ENCODE results near the gene CTNND2. TPM values are rescaled to one million over a fixed set of nuclear protein-coding genes. Genes with fewer than 3 reads are reported as not detected.

The CTNND2 gene
- total RNA-seq, 1 donor from 2014 or later, result 143 TPM

DNA sequence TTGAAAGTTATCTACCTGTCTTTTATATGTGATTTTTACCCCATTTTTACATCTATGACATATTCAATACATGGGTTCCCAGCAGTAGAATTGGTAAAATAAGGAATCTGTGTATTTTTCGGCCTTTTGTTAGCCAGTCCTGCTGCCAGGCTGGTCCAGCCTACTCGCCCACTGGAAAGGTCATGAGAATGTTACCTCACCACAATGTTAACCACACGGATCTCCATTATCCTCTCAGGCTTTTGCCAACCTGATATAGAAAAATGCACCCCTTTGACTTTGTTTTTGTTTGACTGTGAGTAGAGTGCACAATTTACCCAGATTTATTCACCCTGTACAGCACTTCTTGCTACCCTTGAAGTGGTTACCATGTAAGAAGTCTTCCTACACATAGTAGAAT lies 167.2 kb downstream of the CTNND2 start:
- Mint-ChIP-seq H3K27me3 (no peaks in the 10 kb centered on the region), H3K4me1 (ENCODE audit: low read depth) (peaks cover 19% of the 10 kb centered on the region), H3K9me3 (ENCODE audit: low read depth) (peaks cover 9% of the 10 kb centered on the region), H3K36me3 (ENCODE audit: insufficient read depth) (peaks cover 18% of the 10 kb centered on the region), H3K4me3 (ENCODE audit: low read depth) (no peak overlapping the region), H3K27ac (no peak overlapping the region)
- DNase-seq (ENCODE audit: low spot score, unreplicated experiment), result no peak
- TF ChIP-seq, protein P1, sequence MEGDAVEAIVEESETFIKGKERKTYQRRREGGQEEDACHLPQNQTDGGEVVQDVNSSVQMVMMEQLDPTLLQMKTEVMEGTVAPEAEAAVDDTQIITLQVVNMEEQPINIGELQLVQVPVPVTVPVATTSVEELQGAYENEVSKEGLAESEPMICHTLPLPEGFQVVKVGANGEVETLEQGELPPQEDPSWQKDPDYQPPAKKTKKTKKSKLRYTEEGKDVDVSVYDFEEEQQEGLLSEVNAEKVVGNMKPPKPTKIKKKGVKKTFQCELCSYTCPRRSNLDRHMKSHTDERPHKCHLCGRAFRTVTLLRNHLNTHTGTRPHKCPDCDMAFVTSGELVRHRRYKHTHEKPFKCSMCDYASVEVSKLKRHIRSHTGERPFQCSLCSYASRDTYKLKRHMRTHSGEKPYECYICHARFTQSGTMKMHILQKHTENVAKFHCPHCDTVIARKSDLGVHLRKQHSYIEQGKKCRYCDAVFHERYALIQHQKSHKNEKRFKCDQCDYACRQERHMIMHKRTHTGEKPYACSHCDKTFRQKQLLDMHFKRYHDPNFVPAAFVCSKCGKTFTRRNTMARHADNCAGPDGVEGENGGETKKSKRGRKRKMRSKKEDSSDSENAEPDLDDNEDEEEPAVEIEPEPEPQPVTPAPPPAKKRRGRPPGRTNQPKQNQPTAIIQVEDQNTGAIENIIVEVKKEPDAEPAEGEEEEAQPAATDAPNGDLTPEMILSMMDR (IDR thresholded peaks at IDR 0.05; ENCODE audit: unreplicated experiment), result no peak

DNA sequence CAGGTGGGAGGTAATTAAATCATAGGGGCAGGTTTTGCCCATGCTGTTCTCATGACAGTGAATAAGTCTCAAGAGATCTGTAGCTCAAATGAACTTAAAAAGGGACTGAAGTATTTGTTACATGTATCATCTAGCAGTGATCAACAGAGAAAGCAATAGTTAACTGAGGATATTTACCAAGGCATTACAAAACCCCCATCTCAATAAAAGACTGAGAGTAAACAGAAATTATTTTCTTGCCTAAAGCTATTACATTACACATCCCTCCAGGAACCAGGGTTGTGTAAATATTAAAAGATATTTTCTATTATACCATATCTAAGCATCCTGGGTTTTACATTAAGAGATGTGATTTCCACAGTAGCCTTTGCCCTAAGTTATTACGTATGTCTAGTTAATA lies 169.9 kb downstream of the CTNND2 start:
- Mint-ChIP-seq H3K27ac (no peak overlapping the region), H3K36me3 (ENCODE audit: insufficient read depth) (peaks cover 23% of the 10 kb centered on the region)
- TF ChIP-seq, protein P1 (IDR thresholded peaks at IDR 0.05; ENCODE audit: unreplicated experiment), result no peak

DNA sequence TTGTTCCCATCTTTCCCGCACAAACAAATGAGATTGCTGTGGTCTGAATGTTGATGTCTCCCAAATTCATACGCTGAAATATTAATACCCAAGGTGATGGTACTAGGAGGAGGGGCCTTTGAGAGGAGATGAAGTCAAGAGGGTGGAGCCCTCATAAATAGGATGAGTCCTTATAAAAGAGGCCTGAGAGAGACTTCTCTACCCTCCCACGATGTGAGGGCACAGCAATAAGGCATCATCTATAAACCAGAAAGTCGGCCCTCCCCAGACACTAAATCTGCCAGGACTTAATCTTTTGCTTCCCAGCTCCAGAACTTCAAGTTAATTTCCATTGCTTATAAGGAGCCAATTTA lies 170.4 kb downstream of the CTNND2 start:
- Mint-ChIP-seq H3K27ac (peak overlapping the region; percentile 49), H3K4me3 (ENCODE audit: low read depth) (no peak overlapping the region), H3K27me3 (no peaks in the 10 kb centered on the region), H3K36me3 (ENCODE audit: insufficient read depth) (peaks cover 27% of the 10 kb centered on the region), H3K9me3 (ENCODE audit: low read depth) (peaks cover 14% of the 10 kb centered on the region), H3K4me1 (ENCODE audit: low read depth) (peaks cover 20% of the 10 kb centered on the region)
- TF ChIP-seq, protein P1 (IDR thresholded peaks at IDR 0.05; ENCODE audit: unreplicated experiment), result no peak
- DNase-seq (ENCODE audit: low spot score, unreplicated experiment), result no peak

More for the DNA sequence above, 169.9 kb downstream of the CTNND2 start:
- Mint-ChIP-seq H3K4me3 (ENCODE audit: low read depth) (no peak overlapping the region), H3K4me1 (ENCODE audit: low read depth) (peaks cover 20% of the 10 kb centered on the region), H3K27me3 (no peaks in the 10 kb centered on the region), H3K9me3 (ENCODE audit: low read depth) (peaks cover 14% of the 10 kb centered on the region)
- no peak for DNase-seq (ENCODE audit: low spot score, unreplicated experiment)

DNA sequence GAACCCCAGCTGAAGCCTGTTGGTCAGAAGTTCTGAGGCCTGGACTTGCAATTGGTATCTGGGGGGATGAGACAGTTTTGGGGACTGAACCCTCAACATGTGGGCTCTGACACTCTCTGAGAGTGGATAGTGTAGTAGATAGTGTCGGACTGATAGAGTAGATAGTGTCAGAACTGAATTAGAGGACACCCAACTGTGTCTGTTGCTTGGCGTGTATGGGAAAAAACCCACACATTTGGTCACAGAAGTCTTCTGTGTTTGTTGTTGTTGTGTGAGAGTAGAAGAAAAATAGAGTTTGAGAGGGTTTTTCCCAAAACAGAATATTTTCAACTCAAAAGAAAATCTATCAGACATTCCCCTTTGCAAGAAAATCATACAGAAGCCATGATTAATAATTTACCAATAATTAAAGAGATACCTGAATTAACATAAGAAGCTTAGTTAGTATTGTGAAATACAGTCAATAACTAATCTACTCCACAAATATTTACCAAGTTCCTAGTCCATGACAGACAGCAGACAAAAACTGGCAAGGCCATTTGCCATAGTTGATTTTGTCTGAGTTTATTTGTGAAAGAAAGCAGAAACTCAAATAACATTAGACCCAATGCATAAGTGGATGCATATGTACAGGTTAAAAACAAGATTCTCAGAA lies 170.9 kb downstream of the CTNND2 start:
- Mint-ChIP-seq H3K4me3 (ENCODE audit: low read depth) (no peak overlapping the region), H3K9me3 (ENCODE audit: low read depth) (peaks cover 14% of the 10 kb centered on the region), H3K27me3 (no peaks in the 10 kb centered on the region), H3K4me1 (ENCODE audit: low read depth) (peaks cover 20% of the 10 kb centered on the region), H3K27ac (peak overlapping the region; percentile 49), H3K36me3 (ENCODE audit: insufficient read depth) (peaks cover 29% of the 10 kb centered on the region)
- DNase-seq (ENCODE audit: low spot score, unreplicated experiment), result no peak
- TF ChIP-seq, protein P1 (IDR thresholded peaks at IDR 0.05; ENCODE audit: unreplicated experiment), result no peak

DNA sequence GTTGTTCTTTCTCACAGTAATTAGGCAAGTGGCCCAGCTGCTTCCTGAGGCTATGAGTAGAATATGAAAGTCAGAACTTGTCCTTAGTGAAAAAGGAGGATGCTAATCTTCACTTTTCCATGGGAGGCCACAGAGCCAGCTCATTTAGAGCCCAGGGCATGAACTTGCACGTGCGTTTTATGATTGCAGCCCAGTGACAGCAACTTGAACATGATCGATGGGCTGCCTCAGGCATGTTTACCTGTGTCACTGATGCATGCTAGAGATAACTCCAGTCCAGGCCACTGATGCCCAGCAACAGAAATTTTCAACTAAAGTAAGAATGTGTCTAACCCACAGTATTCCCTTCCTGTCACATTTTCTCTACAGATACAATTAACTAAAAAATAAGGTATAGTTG lies 179.3 kb downstream of the CTNND2 start:
- Mint-ChIP-seq H3K9me3 (ENCODE audit: low read depth) (peaks cover 2% of the 10 kb centered on the region), H3K27ac (peak overlapping the region; percentile 65), H3K36me3 (ENCODE audit: insufficient read depth) (peaks cover 22% of the 10 kb centered on the region), H3K4me3 (ENCODE audit: low read depth) (no peak overlapping the region), H3K27me3 (no peaks in the 10 kb centered on the region), H3K4me1 (ENCODE audit: low read depth) (peaks cover 22% of the 10 kb centered on the region)
- no peak for DNase-seq (ENCODE audit: low spot score, unreplicated experiment)
- TF ChIP-seq, protein P1 (IDR thresholded peaks at IDR 0.05; ENCODE audit: unreplicated experiment), result no peak

Data from progenitor cell of endocrine pancreas (in vitro differentiated cells).